ENCODE results near the gene OXCT1. TPM values are rescaled to one million over a fixed set of nuclear protein-coding genes. Genes with fewer than 3 reads are reported as not detected.

OXCT1 gene
- polyA plus RNA-seq, 2 of the 4 experiments (the other 2 are of a cell fraction) = 2.6 to 3.0 TPM

GRCh38 chr5:41763081-41763480 is 107.1 kb downstream of the OXCT1 start (continued):
- TF ChIP-seq ELK1 (IDR thresholded peaks at IDR 0.05; ENCODE audit: low read depth, low read length) (no peak), EP300 (IDR thresholded peaks at IDR 0.05) (no peak), SREBF2 (IDR thresholded peaks at IDR 0.05) (no peak), E2F6 (IDR thresholded peaks at IDR 0.05; ENCODE audit: borderline replicate concordance, low read depth) (no peak), RCOR1 (IDR thresholded peaks at IDR 0.05; ENCODE audit: low read depth, low read length) (no peak)

DNA sequence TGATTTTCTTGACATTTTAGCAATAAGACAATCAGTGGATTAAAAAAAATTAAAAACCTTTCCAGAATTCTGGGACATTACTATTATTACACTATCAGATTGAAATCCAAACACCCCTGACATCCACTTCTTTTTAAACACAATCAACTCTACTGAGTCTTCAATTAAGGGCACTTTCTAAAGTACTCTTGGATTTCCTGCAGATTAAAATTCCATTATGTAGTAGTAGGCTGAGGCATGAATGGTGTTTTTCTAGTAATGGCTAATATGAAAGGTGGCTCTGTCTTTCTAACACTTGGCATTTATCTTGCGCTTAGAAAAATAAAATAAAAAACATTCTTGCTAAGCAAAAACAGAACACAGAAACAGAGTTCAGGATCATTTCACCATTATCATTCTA is 107.8 kb downstream of the OXCT1 start:
- no peaks in the 10 kb centered on the region for H3K9me3 ChIP-seq
- DNase-seq (ENCODE audit: low read depth in 1 of 2, low spot score in 1 of 2) (no peak), ATAC-seq (no peak), FAIRE-seq (no peak)
- ChIA-PET POLR2A (no interaction called here), CTCF (no interaction called here)
- 95% methylated on average over 1 of the region's 1 CpG for WGBS (ENCODE audit: missing lambda C conversion rate)
- no peak overlapping the region for H3K4me3 ChIP-seq
- TF ChIP-seq CBX2 (IDR thresholded peaks at IDR 0.05; ENCODE audit: borderline replicate concordance, low read depth) (no peak), USF2 (IDR thresholded peaks at IDR 0.05) (no peak), EP300 (IDR thresholded peaks at IDR 0.05) (no peak), NFE2L2 (conservative IDR thresholded peaks at IDR 0.05; ENCODE audit: low read length) (no peak), NR3C1 (IDR thresholded peaks at IDR 0.05) (no peak), SREBF2 (IDR thresholded peaks at IDR 0.05) (no peak), FOSL2 (IDR thresholded peaks at IDR 0.05) (no peak), FOSL2 (CRISPR knock-in tag; IDR thresholded peaks at IDR 0.05) (no peak), CEBPB (IDR thresholded peaks at IDR 0.05) (no peak), HOXB13 (CRISPR knock-in tag; IDR thresholded peaks at IDR 0.05; ENCODE audit: low read depth) (no peak), MYC (IDR thresholded peaks at IDR 0.05; ENCODE audit: borderline replicate concordance, low read length) (no peak), REST (IDR thresholded peaks at IDR 0.05) (no peak), RFX5 (IDR thresholded peaks at IDR 0.05) (no peak), CHD4 (IDR thresholded peaks at IDR 0.05; ENCODE audit: borderline replicate concordance) (no peak), TP53 (CRISPR knock-in tag; IDR thresholded peaks at IDR 0.05) (no peak), JUNB (IDR thresholded peaks at IDR 0.05) (no peak), EHMT2 (IDR thresholded peaks at IDR 0.05; ENCODE audit: low read depth) (no peak), HOXA7 (CRISPR knock-in tag; IDR thresholded peaks at IDR 0.05) (no peak), GATA3 (IDR thresholded peaks at IDR 0.05; ENCODE audit: borderline replicate concordance) (no peak)
- TF ChIP-seq, protein P1, sequence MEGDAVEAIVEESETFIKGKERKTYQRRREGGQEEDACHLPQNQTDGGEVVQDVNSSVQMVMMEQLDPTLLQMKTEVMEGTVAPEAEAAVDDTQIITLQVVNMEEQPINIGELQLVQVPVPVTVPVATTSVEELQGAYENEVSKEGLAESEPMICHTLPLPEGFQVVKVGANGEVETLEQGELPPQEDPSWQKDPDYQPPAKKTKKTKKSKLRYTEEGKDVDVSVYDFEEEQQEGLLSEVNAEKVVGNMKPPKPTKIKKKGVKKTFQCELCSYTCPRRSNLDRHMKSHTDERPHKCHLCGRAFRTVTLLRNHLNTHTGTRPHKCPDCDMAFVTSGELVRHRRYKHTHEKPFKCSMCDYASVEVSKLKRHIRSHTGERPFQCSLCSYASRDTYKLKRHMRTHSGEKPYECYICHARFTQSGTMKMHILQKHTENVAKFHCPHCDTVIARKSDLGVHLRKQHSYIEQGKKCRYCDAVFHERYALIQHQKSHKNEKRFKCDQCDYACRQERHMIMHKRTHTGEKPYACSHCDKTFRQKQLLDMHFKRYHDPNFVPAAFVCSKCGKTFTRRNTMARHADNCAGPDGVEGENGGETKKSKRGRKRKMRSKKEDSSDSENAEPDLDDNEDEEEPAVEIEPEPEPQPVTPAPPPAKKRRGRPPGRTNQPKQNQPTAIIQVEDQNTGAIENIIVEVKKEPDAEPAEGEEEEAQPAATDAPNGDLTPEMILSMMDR (IDR thresholded peaks at IDR 0.05) = no peak
- TF ChIP-seq, protein P2, sequence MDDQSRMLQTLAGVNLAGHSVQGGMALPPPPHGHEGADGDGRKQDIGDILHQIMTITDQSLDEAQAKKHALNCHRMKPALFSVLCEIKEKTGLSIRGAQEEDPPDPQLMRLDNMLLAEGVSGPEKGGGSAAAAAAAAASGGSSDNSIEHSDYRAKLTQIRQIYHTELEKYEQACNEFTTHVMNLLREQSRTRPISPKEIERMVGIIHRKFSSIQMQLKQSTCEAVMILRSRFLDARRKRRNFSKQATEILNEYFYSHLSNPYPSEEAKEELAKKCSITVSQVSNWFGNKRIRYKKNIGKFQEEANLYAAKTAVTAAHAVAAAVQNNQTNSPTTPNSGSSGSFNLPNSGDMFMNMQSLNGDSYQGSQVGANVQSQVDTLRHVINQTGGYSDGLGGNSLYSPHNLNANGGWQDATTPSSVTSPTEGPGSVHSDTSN (IDR thresholded peaks at IDR 0.05) = no peak
- H3K4me2 ChIP-seq = no peak overlapping the region
- no peaks in the 10 kb centered on the region for H3K4me1 ChIP-seq
- no peak overlapping the region for H3K27ac ChIP-seq
